Fibroblast of skin of back (primary cell): ENCODE results near the gene CAPN11.
"Not testable (repeated sequence)": the region's sequence is repeated elsewhere in the genome, so short reads cannot be mapped to it uniquely, and the experiment has no call there.

Experiments used
- DNase-seq: peaks from one replicate; pipeline ENCODE4 v3.0.0-alpha.2; 2013

The CAPN11 gene

GRCh38 chr6:44228836-44229235 lies 70.2 kb downstream of the CAPN11 start:
- DNase-seq, result no peak

- DNase-seq, result no peak
Measured at GRCh38 chr6:44229376-44230033, 70.9 kb downstream of the CAPN11 start.

GRCh38 chr6:44230034-44230675 lies 71.5 kb downstream of the CAPN11 start:
- no peak for DNase-seq

- DNase-seq, result not testable (repeated sequence)
Measured at GRCh38 chr6:44231426-44231825, 72.8 kb downstream of the CAPN11 start.

GRCh38 chr6:44232676-44233566 lies 74.3 kb downstream of the CAPN11 start:
- DNase-seq, result no peak

GRCh38 chr6:44233567-44234100 lies 75.0 kb downstream of the CAPN11 start:
- DNase-seq, result no peak
